Measurements from ENCODE around the gene ANO2.

The ANO2 gene

GRCh38 chr12:5969974-5970690 is 25.1 kb upstream of the ANO2 start:
- no peak overlapping the region for H3K4me3 ChIP-seq (ENCODE audit: low read length)
- TF ChIP-seq CTCF (conservative IDR thresholded peaks at IDR 0.05; ENCODE audit: low read depth, low read length) = no peak
- DNase-seq (ENCODE audit: low read depth) = no peak

- no peak for TF ChIP-seq CTCF (conservative IDR thresholded peaks at IDR 0.05; ENCODE audit: low read depth, low read length)
- H3K4me3 ChIP-seq (ENCODE audit: low read length) = no peak overlapping the region
- DNase-seq (ENCODE audit: low read depth) = no peak
These were observed 24.3 kb upstream of the ANO2 start for GRCh38 chr12:5969156-5969973.

GRCh38 chr12:5967645-5968415 is 22.8 kb upstream of the ANO2 start:
- no peak overlapping the region for H3K4me3 ChIP-seq (ENCODE audit: low read length)
- DNase-seq (ENCODE audit: low read depth) = no peak
- TF ChIP-seq CTCF (conservative IDR thresholded peaks at IDR 0.05; ENCODE audit: low read depth, low read length) = no peak

GRCh38 chr12:5966486-5967095 is 21.5 kb upstream of the ANO2 start:
- no peak overlapping the region for H3K4me3 ChIP-seq (ENCODE audit: low read length)
- no peak for DNase-seq (ENCODE audit: low read depth)
- no peak for TF ChIP-seq CTCF (conservative IDR thresholded peaks at IDR 0.05; ENCODE audit: low read depth, low read length)

GRCh38 chr12:5965950-5966383 is 20.9 kb upstream of the ANO2 start:
- DNase-seq (ENCODE audit: low read depth) = no peak
- no peak overlapping the region for H3K4me3 ChIP-seq (ENCODE audit: low read length)
- peak; percentile 98 for TF ChIP-seq CTCF (conservative IDR thresholded peaks at IDR 0.05; ENCODE audit: low read depth, low read length)

GRCh38 chr12:5964913-5965900 is 20.1 kb upstream of the ANO2 start:
- TF ChIP-seq CTCF (conservative IDR thresholded peaks at IDR 0.05; ENCODE audit: low read depth, low read length) = no peak
- no peak overlapping the region for H3K4me3 ChIP-seq (ENCODE audit: low read length)
- DNase-seq (ENCODE audit: low read depth) = no peak
